ENCODE measurements around the gene C6orf132.
A peak's percentile ranks its signal among the peaks of the same experiment; 100 is the strongest.

Gene C6orf132

DNA sequence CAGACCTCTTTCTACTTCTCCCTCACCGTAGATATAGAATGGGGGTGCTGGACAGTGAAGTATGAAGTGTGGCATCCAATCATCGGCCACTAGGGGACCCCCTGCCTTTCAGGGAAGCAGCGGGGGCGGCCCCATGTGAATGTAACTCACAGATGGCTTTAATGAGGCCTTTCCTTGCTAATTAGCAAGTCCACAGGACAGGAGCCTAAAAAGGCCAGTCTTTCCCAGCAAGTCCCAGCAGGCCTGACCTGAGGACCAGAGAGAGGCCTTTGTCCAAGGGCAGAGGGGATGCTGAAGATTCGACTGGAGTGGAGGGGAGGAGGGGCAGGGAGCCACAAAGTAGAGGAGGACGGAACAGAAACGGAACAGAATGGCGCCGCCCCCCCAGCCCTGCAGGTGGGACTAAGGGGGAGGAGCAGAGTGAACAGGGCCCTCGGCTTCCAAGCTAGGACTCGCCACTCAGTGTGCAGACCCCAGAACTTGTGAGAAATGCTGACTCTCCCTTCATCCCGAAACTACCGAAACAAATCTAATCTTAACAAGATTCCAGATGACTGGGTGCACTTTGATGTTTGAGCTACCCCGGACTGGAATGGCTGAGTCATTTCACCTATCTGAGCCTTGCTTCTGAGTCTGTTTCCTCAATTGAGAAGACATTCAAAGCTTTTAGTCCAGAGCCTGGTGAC, 5.8 kb downstream of the C6orf132 start:
- peak; percentile 82 for DNase-seq (ENCODE audit: low spot score)

DNA sequence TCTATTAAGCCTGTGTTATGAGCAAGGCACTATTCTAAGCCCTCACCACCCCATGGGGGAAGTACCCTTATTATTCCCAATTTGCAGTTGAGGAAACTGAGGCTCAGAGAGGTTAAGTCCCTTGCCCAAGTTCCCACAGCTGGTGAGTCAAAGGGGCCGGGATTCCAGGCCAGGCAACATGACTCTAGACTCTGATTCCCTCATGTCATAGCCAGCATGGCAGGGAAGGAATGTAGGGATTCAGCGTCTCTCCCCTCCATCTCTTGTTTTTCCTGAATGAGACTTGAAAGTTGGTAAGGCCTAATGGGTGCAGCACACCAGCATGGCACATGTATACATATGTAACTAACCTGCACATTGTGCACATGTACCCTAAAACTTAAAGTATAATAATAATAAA, 6.7 kb downstream of the C6orf132 start:
- no peak for DNase-seq (ENCODE audit: low spot score)

DNA sequence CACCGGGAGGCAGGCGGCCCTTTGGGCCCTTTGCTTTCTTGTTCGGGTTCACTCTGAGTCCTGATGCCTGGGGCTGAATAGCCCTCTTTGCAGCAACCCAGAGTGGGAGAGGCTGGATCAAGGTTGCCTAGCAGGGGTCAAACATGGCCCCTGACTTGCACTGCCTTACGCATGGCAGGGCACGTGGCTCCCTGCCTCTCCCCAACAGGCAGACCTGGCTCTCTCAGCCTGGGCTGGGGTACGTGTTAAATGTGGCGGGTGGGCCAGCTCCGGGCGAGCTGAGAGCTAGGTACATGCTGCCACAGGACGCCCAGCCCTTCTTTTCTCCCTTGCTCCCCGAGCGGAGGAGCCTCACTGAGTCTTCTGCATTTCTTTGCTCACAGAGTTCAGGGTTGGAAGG, 7.3 kb downstream of the C6orf132 start:
- no peak for DNase-seq (ENCODE audit: low spot score)

DNA sequence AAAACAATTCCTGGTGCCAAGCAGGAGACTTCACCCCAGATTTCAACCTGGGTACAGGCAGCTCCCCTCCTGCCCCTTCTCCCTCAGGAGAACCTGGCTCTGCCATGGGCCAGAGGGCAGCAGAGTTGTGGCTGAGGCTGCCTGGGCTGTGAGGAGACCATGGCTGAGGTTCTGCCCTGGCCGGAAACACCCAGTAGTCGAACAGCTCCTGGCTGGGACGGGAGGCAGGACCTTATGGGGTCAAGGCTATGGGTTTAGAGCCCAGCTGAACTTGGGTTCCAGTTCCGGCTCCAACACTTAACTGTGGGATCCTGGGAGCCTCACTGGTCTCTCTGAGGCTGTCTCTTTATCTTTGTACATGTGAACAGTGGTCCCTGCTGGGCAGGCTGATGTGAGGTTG, 8.5 kb downstream of the C6orf132 start:
- no peak for DNase-seq (ENCODE audit: low spot score)

DNA sequence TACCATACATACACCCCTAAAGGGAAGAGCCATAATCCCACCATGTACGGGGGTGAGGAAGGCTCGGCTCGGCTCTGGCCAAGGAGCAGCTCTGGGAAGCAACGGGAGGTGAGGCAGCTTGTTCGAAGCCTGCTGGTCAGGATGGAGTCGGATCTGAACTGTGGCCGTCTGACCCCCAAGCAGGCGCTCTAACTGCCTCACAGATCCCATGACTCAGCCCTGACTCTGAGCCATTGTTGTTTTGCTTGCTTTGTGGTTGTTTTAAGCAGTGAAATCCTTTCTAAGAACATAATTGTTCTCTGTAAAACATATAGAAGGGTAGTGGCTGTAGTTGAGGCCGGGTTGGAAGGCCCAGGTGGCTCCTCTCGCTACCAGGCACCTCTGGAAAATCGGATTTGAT, 10.9 kb downstream of the C6orf132 start:
- no peak for DNase-seq (ENCODE audit: low spot score)

DNA sequence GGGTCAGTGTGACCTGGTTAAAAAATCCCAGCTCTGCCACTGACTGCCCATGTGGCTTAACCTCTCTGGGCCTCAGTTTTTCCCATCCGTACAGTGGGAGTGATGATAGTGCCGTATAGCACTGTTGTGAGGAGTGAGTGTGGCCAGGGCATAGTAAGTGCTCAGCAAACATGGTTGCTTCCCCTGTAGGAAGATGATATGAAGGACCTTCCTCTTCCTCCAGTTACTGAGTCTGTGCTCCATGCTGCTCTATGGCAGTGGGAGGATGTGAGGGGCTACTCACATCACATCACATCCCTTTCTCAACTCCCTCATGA, 13.1 kb downstream of the C6orf132 start:
- no peak for DNase-seq (ENCODE audit: low spot score)

DNA sequence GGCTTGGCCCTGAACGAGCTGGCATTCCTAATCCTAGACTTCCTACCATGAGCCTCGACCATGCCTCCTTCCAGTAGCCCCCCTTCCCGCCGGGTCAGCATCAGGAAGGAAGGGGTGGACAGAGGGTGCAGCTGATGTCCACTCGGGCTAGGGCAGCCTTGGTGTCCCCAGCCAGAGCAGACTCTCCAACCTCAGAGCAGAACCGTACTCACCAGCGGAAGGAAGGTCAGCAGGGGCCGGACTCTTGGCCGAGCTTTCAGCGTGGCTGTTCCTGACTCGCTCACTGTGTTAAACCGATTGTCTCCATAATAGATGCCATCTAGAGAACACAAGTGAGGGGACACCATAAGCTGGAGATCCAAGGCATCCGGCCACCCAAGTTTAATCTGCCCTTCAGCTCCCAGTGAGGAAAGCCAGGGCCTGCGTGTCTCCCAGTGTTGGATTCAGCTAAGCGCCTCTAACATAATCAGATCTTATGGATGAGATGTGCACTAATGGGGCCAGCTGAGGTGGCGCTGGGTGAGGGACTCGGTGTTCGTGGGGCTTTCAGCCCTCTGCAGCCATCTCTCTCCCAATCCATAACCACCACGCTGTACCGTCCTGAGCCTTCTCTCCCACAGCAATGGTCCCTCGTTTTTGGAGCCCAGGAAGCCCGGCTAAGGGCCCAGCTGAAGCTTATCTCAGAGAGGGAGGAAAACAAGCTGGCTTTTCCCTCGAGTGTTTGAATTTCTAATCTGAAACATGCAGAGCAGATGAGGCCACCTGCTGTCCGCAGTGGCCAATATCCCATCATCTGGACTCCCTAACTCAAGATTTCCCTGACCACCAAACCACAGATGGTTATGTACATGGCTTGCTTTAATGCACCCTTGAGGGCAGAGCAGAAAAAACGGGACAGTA, 13.7 kb downstream of the C6orf132 start:
- DNase-seq (ENCODE audit: low spot score) = no peak

DNA sequence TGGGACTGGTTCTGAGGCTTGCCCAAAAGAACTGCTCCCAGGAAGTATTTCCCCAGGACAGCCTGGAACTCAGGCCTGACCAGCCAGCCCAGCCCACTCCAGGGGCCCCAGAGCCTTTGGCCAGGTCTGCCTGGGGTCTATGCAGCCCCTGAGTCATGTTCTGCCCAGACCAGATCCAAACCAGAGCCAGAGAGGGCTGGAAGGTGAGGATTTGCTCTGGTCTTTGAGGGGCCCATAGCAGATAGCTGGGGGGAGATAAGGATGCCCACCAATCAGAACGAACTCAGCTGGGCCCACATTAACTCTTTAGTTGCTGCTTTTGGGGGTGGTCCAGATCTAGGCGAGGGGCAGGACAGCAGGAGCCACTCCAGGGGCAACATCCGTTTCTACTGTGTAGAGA, 16.8 kb downstream of the C6orf132 start:
- DNase-seq (ENCODE audit: low spot score) = no peak

DNA sequence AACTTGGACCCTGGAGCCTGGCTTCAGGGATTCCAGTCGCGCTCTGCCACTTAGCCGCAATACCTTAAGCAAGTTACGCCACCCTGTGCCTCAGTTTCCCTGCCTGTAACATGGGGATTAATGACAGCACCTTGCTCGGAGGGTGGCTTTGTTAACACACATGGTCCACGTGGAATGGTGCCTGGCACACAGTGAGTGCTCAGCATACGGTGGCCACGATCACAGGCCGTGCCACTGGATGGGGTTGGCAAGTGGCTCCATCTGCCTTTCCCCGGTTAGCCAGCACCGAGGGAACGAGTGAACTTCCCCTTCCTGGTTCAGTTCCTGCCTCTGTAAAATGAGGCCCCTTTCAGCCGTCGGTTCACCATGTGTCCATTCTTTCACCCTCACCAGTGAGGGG, 17.2 kb downstream of the C6orf132 start:
- no peak for DNase-seq (ENCODE audit: low spot score)

DNA sequence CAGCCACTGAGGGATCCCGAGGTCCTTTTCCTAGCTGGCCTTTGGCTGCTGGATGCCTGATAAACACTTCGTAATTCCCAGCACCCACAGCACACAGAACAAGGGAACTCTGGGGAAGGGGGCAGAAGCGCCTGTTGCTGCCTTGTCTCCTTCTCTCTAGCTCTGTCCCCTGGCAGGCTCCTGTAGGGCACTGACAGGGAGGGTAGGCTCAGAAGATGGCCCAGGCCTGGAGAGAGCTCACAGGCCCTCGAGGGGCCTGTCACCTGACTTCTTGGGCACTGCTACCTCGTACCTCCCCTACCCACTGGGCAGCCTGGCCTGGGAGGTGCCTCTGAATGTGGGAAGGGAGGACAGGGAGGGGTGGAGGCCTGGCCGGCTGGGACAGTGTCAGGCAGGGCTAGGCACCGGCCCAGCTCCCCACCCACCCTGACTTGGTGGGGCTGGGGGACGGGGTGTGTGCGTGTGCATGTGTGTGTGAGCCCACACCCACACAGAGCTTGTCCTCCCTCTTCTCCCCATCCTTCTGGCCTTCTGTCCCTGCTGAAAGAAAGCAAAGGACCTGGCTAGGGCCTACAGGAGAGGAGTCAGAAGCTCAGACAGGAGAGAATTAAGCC, 18.1 kb downstream of the C6orf132 start:
- no peak for DNase-seq (ENCODE audit: low spot score)

DNA sequence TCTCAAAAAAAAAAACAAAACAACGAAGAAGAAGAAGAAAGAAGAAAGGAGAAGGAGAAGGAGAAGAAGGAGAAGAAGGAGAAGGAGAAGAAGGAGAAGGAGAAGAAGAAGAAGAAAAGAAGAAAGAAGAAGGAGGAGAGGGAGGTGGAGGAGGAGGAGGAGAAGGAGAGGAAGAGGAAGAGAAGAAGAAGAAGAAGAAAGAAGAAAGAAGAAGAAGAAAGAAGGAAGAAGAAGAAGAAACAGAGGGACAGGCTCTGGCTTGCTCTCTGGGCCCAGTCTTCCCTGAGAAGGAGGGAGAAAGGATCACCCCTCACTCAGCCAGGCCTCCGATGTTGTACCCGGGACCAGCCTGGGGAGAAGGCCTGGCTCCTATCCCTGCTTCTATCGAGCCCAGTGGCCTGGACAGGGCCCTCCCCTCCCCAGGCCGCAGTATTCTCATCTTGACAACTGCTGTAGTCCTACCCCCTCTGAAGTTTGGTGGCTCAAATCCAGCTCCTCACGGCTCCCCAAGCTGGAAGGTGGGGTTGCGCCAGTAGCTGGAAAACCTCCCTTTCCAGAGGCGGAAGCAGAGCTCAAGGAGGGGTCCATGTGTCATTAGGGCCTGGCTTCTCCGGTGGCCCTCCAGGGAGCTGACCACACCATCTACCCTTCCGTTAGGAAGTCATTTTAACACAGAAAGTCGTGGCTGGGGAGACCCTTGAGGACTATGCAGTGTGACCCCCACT, 18.9 kb downstream of the C6orf132 start:
- DNase-seq (ENCODE audit: low spot score) = no peak

DNA sequence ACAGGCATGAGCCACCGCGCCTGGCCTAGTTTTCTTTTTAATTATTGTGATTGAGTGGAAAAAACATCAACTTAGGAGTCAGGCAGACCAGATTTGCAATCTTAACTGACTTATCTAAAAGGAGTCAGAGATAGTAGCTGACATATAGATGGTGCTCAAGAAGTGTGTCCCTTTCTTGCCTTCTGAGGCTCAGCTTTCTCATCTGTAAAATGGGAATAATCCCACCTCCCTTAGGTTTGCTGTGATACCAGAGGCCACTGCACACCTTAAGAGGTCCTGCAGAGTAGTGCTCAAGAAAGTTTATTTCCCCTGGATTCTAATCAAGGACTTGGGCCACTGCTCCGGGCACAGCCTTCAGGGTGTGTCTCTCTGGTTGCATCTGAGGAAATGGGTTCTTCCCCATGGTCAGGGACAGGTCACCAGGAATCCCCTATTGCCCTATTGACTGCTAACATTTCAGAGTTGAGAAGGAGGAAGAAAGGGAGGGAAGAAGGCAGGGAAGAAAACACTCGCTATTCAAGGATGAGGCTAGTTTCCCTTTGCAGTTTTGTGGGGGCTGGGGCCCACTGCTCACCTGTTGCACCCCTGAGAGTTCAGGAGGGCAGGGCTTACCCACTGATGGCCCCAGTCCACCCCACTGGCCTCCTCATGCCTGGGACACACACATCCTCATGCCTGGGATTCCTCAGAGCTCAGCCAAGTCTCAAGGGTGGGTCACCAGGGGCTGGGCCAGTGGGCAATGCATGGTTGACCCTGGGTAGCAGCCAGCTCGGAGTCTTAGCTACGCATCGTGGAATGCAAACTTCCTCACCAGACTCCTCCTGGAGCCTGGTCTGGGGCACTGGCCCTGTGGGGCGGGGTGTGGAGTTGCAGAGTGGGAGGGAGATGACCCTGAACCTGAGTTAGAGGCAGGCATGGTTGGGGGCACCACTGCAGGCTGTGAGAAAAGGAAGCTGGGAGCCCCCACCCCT, 21.2 kb downstream of the C6orf132 start:
- DNase-seq (ENCODE audit: low spot score) = peak; percentile 57

DNA sequence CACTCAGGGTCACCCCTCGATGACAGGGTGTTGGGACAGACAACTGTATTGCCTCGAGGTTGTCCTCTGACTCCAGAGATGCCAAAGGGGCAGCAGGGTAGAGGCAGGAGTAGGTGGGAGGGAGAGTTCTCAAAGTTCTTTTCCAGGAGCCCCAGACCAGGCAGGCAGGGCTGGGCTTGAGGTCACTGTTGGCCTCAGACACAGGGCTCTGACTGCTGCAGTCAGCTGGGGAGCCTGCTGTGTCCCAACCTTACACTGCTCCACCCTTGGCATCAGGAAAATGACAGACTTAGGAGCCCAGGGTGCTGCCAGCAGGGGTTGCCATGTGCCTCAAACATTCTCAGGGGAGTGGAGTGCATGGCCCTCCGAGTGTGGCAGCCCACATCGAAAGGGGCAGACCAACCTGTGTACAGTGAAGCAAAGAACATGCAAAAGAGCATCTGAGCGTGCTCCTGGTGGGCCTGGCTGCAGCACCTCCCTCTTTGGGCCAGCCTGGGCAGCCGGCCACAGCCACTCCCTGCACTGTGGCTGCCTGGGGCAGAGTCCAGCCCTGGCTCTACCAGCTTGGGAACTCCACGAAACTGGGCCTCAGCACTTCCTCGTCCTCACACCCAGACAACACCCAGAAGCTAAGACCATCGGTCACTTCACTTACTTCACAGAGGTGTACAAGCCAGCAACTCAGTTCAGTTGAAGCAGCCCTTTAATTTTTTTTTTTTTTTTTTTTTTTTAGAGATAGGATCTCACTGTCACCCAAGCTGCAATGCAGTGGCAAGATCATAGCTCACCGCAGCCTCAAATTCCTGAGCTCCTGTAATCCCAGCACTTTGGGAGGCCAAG, 24.0 kb downstream of the C6orf132 start:
- DNase-seq (ENCODE audit: low spot score) = peak; percentile 92

DNA sequence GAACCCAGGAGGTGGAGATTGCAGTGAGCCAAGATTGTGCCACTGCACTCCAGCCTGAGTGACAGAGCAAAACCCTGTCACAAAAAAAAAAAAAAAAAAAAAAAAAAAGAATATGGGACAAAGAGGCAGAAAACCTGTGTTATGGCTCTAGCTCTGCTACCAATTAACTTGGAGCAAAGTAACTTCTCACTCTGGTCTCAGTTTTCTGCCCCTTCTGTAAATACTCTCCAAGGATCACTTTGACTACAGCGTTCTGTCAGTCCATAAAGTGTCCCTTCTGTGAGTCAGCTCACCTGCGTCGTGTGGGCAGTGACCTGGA, 24.6 kb downstream of the C6orf132 start:
- no peak for DNase-seq (ENCODE audit: low spot score)

DNA sequence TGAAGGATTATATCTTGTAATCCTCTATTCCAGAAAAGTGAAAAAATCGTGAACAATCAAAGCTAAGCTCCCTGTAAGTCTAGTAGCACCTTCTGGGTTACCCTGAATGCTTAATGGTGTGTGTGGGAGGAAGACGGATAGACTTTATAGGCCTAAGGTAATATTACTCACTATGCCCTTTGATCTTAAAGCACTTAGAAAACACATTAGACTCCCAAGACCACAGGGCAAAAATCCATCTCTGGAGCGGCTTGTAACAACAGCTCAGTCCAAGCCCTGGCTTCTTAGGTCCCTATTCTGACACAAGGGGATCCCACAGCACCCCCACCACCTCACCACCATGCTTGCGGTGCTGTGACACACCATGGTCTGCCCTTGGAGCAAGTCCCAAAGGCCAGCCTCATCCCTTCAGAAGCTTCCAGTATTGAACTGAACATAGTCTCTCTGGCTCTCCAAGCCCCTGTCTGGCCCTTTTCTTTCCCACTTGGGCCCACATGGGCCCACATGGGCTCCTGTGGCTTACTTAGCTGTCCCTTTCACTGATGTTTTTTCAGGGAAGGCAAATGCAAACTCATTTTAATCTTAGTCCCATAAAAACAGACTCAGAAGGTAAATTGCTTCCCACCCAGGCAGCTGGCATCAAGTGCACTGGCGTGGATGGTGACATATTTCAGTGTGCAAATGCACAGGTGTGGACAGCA, 28.3 kb downstream of the C6orf132 start:
- DNase-seq (ENCODE audit: low spot score) = peak; percentile 84

DNA sequence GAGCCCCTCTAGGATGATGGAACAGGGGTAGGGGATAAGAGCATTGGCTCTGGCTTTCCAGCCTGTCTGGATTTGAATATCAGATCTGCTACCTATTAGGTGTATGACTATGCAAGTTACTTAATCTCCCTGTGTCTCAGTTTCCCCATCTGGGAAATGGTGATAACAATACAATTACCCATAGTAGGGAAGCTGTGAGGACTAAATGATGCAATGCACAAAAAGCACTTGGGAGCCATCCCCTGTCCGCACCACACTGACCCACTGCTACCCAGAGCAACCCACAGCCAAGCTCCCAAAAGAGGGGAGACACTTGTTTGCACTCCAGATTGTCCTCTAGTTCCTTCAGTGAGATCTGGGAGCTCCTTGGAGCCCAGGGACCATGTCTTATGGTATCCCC, 30.1 kb downstream of the C6orf132 start:
- no peak for DNase-seq (ENCODE audit: low spot score)

DNA sequence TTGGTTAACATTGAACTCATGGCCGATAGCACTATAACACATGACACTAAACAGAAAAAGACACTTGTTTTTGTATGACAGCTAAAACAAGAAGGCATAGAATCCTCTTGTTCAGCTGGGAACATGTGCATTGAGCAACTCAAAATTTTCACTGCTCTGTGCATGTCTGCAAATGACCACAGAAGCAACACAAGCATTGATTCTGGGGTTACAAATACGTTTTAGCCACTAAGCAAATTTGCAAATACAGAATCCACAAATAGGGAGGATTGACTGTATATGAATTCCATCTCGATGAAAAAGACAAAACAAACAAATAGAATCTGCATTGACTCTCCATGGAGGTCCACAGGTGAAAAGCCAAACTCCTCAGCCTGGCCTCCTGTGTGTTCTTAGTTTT, 31.7 kb downstream of the C6orf132 start:
- no peak for DNase-seq (ENCODE audit: low spot score)

DNA sequence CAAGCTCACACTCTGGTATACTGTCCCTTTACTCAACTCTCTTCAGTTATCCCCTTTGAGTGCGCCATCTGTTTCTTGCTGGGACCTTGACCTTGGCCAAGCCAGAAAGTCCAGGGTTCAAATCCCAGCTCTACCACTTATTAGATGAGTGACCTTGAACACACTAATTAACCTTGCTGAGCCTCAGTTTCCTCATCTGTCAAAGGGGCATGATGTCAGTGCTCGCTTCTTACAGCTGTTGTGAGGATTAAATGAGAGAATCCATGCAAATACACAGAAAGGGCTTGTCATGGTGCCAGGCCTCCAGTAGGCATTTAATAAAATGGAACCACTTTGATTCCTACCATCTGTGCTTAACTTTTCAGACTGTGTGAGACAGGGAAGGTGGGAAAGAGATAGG, 34.3 kb downstream of the C6orf132 start:
- DNase-seq (ENCODE audit: low spot score) = no peak

DNA sequence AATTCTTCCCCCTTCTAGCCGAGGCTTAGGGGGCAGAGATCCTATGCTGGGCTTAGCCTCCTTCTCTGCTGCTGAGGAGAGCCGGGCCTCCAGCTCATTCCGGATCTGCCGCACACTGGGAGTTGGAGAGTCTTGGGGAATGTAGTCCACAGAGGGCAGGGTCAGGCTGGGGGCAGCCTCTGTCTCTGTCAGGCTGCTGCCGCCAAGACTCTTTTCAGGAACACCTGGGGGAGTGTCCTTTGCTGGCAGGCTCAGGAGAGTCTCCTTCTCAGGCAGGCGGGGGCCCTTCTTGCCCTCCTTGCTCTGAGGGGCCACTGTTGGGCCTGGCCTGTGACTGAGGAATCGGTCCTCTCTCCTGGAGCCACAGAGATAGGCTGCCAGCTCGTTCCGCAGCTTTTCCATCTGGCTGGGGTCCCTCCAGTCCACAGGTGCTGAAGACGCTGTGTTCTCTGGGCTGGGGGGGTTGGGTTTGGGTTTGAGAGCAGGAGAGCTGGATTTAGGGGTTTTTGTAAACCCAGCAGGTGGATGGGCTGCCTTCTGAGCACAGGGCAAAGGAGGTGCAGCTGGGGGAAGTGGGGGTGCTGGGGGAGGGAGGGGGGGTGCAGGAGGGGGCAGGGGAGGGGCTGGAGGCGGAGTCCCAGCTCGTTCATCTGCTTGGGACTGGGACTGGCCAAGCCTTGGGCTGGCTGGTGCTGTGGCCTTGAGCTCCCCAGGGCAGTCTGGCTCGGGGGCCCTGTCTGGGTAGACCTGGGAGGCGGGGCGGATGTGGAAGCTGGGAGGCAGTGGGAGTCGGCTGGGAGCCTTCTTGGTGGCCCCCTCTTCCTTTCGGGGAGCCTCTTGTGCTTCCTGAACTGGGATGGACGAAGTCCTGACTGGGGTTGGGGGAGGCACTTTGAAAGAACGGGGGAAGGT, 36.1 kb downstream of the C6orf132 start:
- no peak for DNase-seq (ENCODE audit: low spot score)
